ENCODE results near the gene ZBTB5. TPM values are rescaled to one million over a fixed set of nuclear protein-coding genes. Genes with fewer than 3 reads are reported as not detected.

ZBTB5 gene
- total and polyA plus RNA-seq, 2 of the 4 experiments (the other 2 are of a cell fraction): 6.3 to 9.1 TPM

DNA sequence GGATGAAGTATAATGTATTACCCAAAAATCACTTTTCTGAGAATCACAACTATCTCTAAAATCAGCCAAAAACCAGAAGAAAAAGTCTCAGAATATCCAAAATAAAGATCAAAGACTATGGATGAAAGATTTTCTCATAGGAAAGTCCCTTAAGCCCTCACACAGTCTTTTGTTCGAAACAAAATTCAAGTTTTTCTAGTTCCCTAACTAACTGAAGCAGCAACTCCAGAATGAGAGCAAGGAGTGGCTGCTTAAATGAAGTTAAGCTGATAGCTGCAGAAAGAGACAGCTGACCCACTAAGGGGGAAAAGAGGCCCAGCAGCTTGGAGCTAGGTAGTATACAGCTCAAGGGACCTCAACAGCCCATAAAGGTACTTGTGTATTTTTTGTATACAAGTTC lies 8.4 kb downstream of the ZBTB5 start:
- ATAC-seq (ENCODE audit: low read depth): no peak
- Histone ChIP-seq H3K9me3 (ENCODE audit: control insufficient read depth, insufficient read depth, low read length) (no peaks in the 10 kb centered on the region), H2AK9ac (replicated peaks; ENCODE audit: low read depth, low read length, poor library complexity) (no peak overlapping the region), H2BK20ac (ENCODE audit: low read depth, low read length) (no peak overlapping the region), H3K4me3 (ENCODE audit: insufficient read depth, low read depth, low read length) (no peak overlapping the region), H3K9ac (ENCODE audit: low read depth, low read length) (no peak overlapping the region), H3K79me1 (ENCODE audit: low read depth in 1 of 2, low read length in 2 of 2) (peaks cover 22 to 80% of the 10 kb centered on the region in 2 experiments), H4K20me1 (ENCODE audit: insufficient read depth, low read length) (peaks cover 41% of the 10 kb centered on the region), H3K4me2 (ENCODE audit: low read depth, low read length) (no peak overlapping the region), H3K56ac (ENCODE audit: extremely low read depth, insufficient read depth, low read length) (no peak overlapping the region), H3K27ac (ENCODE audit: insufficient read depth, low read length) (no peak overlapping the region), H2BK5ac (ENCODE audit: low read depth, low read length, poor library complexity, severe bottlenecking) (no peak overlapping the region), H3K4me1 (ENCODE audit: control insufficient read depth, insufficient read depth, low read length) (peaks cover 8% of the 10 kb centered on the region; the same call in 1 of the 2 replicates), H3K4ac (ENCODE audit: low read depth, low read length) (no peak overlapping the region), H3K27me3 (ENCODE audit: control insufficient read depth, insufficient read depth, low read length) (no peaks in the 10 kb centered on the region), H4K5ac (ENCODE audit: low read depth, low read length) (no peak overlapping the region), H2AFZ (replicated peaks; ENCODE audit: low read length, poor library complexity) (no peak overlapping the region), H3K18ac (ENCODE audit: low read depth, low read length) (no peak overlapping the region), H2BK120ac (ENCODE audit: low read depth, low read length) (no peak overlapping the region), H4K8ac (ENCODE audit: low read depth in 2 of 2, low read length in 2 of 2) (no peak overlapping the region), H3K14ac (replicated peaks; ENCODE audit: low read depth, low read length) (no peak overlapping the region), H2AK5ac (ENCODE audit: low read depth, low read length) (no peak overlapping the region), H3K23ac (ENCODE audit: low read depth, low read length) (no peak overlapping the region), H3K36me3 (ENCODE audit: control insufficient read depth, insufficient read depth, low read length) (peaks cover 2% of the 10 kb centered on the region; the same call in 1 of the 2 replicates), H4K91ac (ENCODE audit: insufficient read depth, low read depth, low read length) (no peak overlapping the region), H2BK15ac (ENCODE audit: low read depth, low read length) (no peak overlapping the region), H3K9me1 (ENCODE audit: insufficient read depth, low read length) (peaks cover 15% of the 10 kb centered on the region)
- ChIA-PET POLR2A (ENCODE audit: unreplicated experiment) (no interaction called here), CTCF (no interaction called here)
- TF ChIP-seq FOS (IDR thresholded peaks at IDR 0.05; ENCODE audit: low read depth, low read length) (no peak), NFE2L2 (IDR thresholded peaks at IDR 0.05; ENCODE audit: low read depth, low read length) (no peak), POLR2A (IDR thresholded peaks at IDR 0.05; ENCODE audit: low read depth, low read length) (no peak), MAZ (IDR thresholded peaks at IDR 0.05; ENCODE audit: borderline replicate concordance, low read depth, low read length) (no peak), BHLHE40 (IDR thresholded peaks at IDR 0.05; ENCODE audit: low read depth, low read length) (no peak), MXI1 (IDR thresholded peaks at IDR 0.05; ENCODE audit: borderline replicate concordance, low read depth, low read length) (no peak), RFX5 (IDR thresholded peaks at IDR 0.05; ENCODE audit: low read depth, low read length) (no peak), CHD1 (IDR thresholded peaks at IDR 0.05; ENCODE audit: low read depth, low read length) (no peak)
- intact Hi-C loops (cut with micrococcal nuclease): no loop called here
- dilution Hi-C loops (cut with HindIII; ENCODE audit: low sequenced_read_pairs, unreplicated experiment): no loop called here
- WGBS, 2 experiments (ENCODE audit: extremely low coverage in 2 of 2, insufficient read length in 1 of 2): no CpG with 5 or more reads among the region's 1 CpG
- in situ Hi-C loops (cut with MboI; ENCODE audit: low sequenced_read_pairs): no loop called here
- BruUV-seq (replicated peaks): no TSS peak
- DNase-seq: no peak

Data from IMR-90 (cell line).